ENCODE data around the gene PPDPF. TPM values are rescaled to one million over a fixed set of nuclear protein-coding genes. Genes with fewer than 3 reads are reported as not detected.

PPDPF gene
- total RNA-seq, 4 donors from 2014 or later, result 35.8 to 200 (median 88.6) TPM

- H3K27ac ChIP-seq, result no peak overlapping the region
- no peak overlapping the region for H3K4me3 ChIP-seq
- H3K27me3 ChIP-seq, result no peaks in the 10 kb centered on the region
- intact Hi-C loops (cut with DNase I; ENCODE audit: low total_unique reads), result no loop called here
- no peaks in the 10 kb centered on the region for H3K9me3 ChIP-seq
- H3K4me1 ChIP-seq, result no peaks in the 10 kb centered on the region
- no peaks in the 10 kb centered on the region for H3K36me3 ChIP-seq
- TF ChIP-seq CTCF (IDR thresholded peaks at IDR 0.05), result no peak
- no peak for TF ChIP-seq POLR2A (IDR thresholded peaks at IDR 0.05)
- no peak for DNase-seq
These were observed 23.8 kb downstream of the PPDPF start for GRCh38 chr20:63544241-63544957.

- Histone ChIP-seq H3K27me3 (no peaks in the 10 kb centered on the region), H3K4me3 (no peak overlapping the region), H3K9me3 (no peaks in the 10 kb centered on the region), H3K4me1 (no peaks in the 10 kb centered on the region), H3K36me3 (no peaks in the 10 kb centered on the region), H3K27ac (no peak overlapping the region)
- TF ChIP-seq CTCF (IDR thresholded peaks at IDR 0.05) (no peak), POLR2A (IDR thresholded peaks at IDR 0.05) (no peak)
- DNase-seq, result no peak
- intact Hi-C loops (cut with DNase I; ENCODE audit: low total_unique reads), result no loop called here
These were observed 24.5 kb downstream of the PPDPF start for GRCh38 chr20:63544958-63545516.

- intact Hi-C loops (cut with DNase I; ENCODE audit: low total_unique reads), result no loop called here
- no peak for DNase-seq
- Histone ChIP-seq H3K4me1 (no peaks in the 10 kb centered on the region), H3K27me3 (no peaks in the 10 kb centered on the region), H3K36me3 (no peaks in the 10 kb centered on the region), H3K27ac (no peak overlapping the region), H3K9me3 (no peaks in the 10 kb centered on the region), H3K4me3 (no peak overlapping the region)
- TF ChIP-seq CTCF (IDR thresholded peaks at IDR 0.05) (no peak), POLR2A (IDR thresholded peaks at IDR 0.05) (no peak)
These were observed 25.2 kb downstream of the PPDPF start for GRCh38 chr20:63545814-63546213.

GRCh38 chr20:63546256-63546955 is 25.8 kb downstream of the PPDPF start:
- Histone ChIP-seq H3K4me3 (no peak overlapping the region), H3K36me3 (no peaks in the 10 kb centered on the region), H3K27me3 (no peaks in the 10 kb centered on the region), H3K9me3 (no peaks in the 10 kb centered on the region), H3K4me1 (no peaks in the 10 kb centered on the region), H3K27ac (no peak overlapping the region)
- TF ChIP-seq POLR2A (IDR thresholded peaks at IDR 0.05) (no peak), CTCF (IDR thresholded peaks at IDR 0.05) (no peak)
- no peak for DNase-seq
- intact Hi-C loops (cut with DNase I; ENCODE audit: low total_unique reads), result no loop called here

Data from uterus (tissue), 4 donors.